Activated CD4-positive, alpha-beta T cell treated with anti-CD3 and anti-CD28 coated beads, Interleukin-2, amount 50 U/mL, for 24 hours (primary cell): Measurements from ENCODE around the gene SLC35F3.
A peak's percentile ranks its signal among the peaks of the same experiment; 100 is the strongest.
"Not testable (repeated sequence)": the region's sequence is repeated elsewhere in the genome, so short reads cannot be mapped to it uniquely, and the experiment has no call there.

Source experiments
- DNase-seq, 2 donors: peaks; one replicate each; pipeline ENCODE4 v3.0.0-alpha.2; 2020; ENCODE audit warnings: low read depth in 1 of 2, low spot score in 1 of 2

Gene SLC35F3

GRCh38 chr1:234136073-234136472 lies 231.6 kb downstream of the SLC35F3 start:
- DNase-seq, result no peak

GRCh38 chr1:234139966-234140365 lies 235.5 kb downstream of the SLC35F3 start:
- DNase-seq, result no peak

GRCh38 chr1:234140388-234140787 lies 235.9 kb downstream of the SLC35F3 start:
- no peak for DNase-seq

DNA sequence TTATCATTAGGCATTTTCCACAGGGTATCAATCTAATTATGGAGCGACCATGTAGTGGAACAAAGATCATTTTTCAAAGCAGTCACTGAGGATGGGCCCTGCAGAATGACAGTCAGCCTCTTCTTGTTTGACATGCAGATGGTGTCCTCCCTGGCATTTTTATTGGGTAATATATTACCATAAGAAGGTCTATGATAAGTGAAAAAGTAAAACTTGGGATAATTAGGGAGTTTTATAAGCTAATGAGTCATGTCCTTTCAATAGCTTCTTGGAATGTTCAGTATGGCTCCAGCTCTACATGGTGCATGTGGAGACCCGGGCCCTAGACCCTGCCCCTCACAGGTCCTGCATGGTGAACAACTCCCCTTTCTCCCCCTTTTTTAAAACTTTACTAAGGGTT lies 236.5 kb downstream of the SLC35F3 start:
- DNase-seq, result no peak

GRCh38 chr1:234143681-234144080 lies 239.2 kb downstream of the SLC35F3 start:
- no peak for DNase-seq

- no peak for DNase-seq
These were observed 240.4 kb downstream of the SLC35F3 start for GRCh38 chr1:234144901-234145300.

GRCh38 chr1:234148350-234148749 lies 243.9 kb downstream of the SLC35F3 start:
- DNase-seq, result no peak

DNA sequence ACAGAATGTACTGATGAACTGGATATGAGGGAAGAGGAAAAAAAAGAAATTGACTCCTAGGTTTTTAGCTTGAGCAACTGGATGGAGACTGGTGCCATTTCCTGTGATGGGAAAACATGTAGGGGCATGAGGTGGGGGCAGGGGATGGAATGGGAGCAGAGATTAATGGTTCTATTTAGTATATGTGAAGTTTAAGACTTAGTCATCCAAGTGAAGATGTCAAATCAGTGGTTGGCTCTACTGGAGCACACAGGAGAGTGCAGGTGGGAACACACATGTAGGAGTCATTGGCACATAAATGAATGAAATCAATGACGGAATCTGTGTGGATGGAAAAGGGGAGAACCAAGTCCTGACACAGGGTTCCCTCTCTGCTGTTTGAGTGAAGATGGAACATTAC lies 244.3 kb downstream of the SLC35F3 start:
- DNase-seq, result no peak

- no peak for DNase-seq
These were observed 244.7 kb downstream of the SLC35F3 start for GRCh38 chr1:234149217-234149616.

DNA sequence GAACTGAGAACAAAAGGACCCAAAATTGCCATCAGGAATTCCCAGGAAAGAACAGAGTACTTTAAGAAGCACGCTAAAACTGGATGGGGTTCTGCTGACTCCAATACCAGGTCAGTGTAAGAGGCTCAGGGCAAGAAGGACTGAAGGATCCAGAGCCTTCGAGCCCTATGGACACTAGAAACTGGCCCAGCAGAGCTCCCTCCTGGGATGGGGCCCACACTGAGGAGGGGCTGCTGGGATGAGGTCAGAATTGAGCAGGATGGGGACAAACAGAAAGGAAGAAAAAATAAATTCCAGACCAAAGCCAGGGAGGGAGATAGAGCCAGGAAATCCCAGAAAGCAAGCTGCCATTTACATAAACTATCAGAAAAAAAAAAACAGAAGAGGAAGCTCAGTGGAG lies 246.4 kb downstream of the SLC35F3 start:
- DNase-seq, result no peak

GRCh38 chr1:234152344-234152743 lies 247.9 kb downstream of the SLC35F3 start:
- DNase-seq, result not testable (repeated sequence)

DNA sequence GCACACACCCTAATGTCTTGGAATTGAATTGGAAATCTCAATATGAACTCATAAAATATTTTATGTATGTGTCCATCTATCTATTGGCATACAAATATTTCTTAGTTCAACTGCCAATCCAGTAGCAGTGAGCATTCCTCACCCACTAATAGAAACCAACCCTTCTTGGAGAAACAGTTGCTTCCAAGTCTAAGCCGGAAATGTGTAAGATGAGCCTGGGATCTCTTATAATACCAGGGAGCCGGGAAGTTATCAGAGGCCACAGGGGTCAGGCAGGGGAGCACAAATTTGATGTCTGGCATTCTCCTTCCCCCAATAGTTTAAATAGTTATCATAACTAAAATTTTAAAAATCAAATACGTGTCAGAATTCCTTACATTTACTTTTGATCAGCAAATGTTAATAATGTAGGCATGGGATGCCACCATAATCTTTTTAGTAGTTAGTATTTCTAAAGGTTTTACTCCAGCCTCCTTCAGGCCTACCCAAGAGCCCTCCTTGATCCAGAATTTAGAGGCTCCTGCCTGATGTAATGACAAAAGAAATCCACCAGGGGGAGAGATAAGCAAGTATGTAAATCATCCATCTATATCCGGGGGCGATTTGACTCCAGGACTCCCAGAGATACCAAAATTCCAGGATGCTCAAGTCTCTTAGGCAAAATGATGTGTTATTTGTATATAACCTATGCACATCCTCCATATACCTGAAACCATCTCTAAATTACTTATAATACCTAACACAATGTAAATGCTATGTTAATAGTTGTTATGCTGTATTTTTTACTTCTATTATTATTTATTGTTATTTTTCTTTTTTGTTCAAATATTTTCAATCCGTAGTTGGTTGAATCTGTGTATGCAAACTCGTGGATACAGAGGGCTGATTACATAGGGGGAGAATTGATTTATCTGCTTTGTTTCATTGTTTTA lies 250.1 kb downstream of the SLC35F3 start:
- DNase-seq, result peak in 1 of 2 donors; percentile 35

GRCh38 chr1:234162661-234163060 lies 258.2 kb downstream of the SLC35F3 start:
- DNase-seq, result no peak

DNA sequence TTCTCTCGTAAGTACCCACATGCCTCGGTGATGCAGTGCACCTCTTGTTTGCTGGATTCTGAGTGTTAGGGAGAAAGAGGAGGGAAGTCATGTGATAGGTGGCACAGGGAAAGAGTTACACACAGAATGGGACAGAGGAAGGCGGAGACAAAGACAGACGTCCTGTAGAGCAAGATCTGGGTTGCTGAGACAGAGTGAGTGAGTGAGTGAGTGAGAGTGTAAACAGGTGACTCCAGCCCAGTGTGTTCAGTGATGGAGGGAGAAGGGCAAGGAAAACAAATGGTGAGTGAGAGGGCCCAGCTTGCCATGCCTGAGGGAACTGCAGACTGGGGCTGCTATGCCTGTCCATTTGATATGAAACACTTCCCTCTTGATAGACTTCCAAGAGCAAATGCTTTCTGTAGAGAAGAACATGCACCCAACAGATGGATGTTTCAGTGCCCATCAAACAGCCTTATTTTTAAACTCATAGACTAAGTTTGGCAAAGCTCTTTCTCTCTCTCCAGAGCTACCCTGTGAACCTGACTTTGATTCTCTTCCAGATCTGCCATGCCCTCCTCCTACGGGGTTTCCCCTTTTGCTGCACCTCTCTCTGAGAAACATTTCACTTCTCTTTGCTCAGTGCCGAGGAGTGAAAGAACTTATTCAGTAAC lies 258.9 kb downstream of the SLC35F3 start:
- no peak for DNase-seq

DNA sequence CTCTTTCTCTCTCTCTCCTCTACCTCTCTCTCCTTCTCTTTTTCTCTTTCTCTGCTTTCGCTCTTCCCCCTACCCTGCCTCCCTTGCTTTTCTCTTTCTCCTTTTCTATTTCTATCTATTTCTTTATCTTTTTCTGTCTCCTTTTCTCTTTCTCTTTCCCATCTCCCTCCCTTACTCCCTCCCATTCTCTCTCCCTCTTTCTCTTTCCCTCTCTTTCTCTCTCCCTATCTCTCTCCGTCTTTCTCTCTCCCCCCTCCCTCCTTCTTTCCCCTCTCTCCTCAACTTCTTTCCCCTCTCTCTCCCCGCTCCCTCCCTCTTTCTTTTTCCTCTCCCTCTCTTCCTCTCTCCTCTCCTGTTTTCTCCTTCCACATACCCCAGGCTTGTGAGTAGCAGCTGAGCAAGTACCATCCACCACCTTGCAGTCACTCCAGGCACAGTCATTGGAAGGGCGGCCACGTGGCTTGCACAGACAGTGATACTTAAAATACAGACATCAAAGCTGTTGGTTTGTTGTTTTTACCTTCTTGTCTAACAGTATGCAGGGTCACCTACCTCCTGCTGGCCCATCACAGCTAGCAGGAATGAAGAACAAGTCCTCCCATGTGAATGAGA lies 259.7 kb downstream of the SLC35F3 start:
- DNase-seq, result no peak

DNA sequence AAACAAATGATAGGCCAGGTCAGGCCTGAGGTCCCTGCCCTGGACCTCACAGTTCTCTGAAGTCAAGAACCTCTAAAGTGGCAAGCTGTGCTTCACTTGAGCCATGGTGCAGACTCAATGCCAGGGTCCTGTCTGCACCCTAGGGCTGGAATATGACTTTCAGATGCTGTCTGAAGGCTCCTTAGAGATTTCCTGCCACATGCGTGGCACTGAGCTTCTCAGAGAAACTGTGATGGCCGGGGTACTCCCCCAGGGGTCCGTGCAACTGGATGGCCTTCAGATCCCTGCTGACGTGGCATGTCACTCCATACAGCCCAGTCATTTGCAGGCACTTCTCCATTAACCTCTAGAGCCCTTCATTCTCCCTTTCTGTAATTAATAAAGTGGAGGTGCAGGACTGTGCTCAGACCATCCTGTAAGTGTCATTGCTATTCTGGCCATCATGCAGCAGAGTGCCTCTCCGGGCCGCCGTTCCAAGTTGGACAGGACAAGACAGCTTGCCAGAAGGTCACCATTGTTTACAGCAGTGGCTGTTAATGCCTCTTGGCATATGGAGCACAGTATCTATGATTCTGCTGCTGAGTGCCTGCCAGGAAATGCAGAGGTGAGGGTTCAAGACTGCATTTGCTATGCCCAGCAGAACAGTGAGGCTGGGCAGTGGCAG lies 263.7 kb downstream of the SLC35F3 start:
- no peak for DNase-seq

- DNase-seq, result no peak
These were observed 264.8 kb downstream of the SLC35F3 start for GRCh38 chr1:234169161-234169849.

DNA sequence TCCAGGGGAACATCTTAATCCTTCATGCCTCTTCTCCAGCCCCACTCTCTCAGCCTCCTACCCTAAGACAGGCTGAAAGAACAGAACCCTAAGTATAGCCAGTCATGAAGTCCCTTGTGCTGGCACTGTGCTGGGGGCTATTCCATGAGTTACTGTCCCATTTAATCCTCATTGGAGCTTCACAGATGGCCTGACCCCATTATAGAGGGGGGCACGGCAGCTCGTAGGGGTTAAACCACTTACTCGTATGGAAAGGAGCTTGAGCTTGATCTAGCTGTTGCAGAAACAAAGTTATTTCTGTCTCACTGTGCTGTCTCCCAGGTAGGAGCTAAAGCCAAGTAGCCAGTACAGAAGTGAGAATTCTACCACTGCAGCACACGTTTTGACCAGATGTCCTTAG lies 265.6 kb downstream of the SLC35F3 start:
- DNase-seq, result no peak

GRCh38 chr1:234170622-234171021 lies 266.1 kb downstream of the SLC35F3 start:
- DNase-seq, result no peak

- no peak for DNase-seq
These were observed 269.5 kb downstream of the SLC35F3 start for GRCh38 chr1:234173968-234174367.

- DNase-seq, result no peak
These were observed 270.9 kb downstream of the SLC35F3 start for GRCh38 chr1:234175363-234175762.
